Trophoblast cell (in vitro differentiated cells and primary cell): ENCODE results near the gene PRICKLE1.

Experiments used
- DNase-seq, 2 donors: peaks; one replicate each; pipeline ENCODE4 v3.0.0-alpha.2; 2016
- H2AFZ ChIP-seq: 2 replicates; pipeline ENCODE4 v1.6.1; 2013; ENCODE audit warnings: low read length, moderate library complexity, mild to moderate bottlenecking; ENCODE audit not compliant: insufficient read depth, poor library complexity
- H2AK5ac ChIP-seq: 2 replicates; pipeline ENCODE4 v1.6.1; 2013; ENCODE audit warnings: mild to moderate bottlenecking, low read length
- H2BK120ac ChIP-seq: 2 replicates; pipeline ENCODE4 v1.6.1; 2013; ENCODE audit warnings: low read length, mild to moderate bottlenecking, moderate library complexity; ENCODE audit not compliant: insufficient read depth, poor library complexity
- H2BK12ac ChIP-seq: 2 replicates; pipeline ENCODE4 v1.6.1; 2013; ENCODE audit warnings: mild to moderate bottlenecking, low read length, moderate library complexity
- H2BK5ac ChIP-seq: 2 replicates; pipeline ENCODE4 v1.6.1; 2013; ENCODE audit warnings: low read length, low read depth, moderate library complexity, mild to moderate bottlenecking; ENCODE audit not compliant: poor library complexity
- H3K14ac ChIP-seq: 2 replicates; pipeline ENCODE4 v1.6.1; 2013; ENCODE audit warnings: mild to moderate bottlenecking, low read length
- H3K18ac ChIP-seq: 2 replicates; pipeline ENCODE4 v1.6.1; 2013; ENCODE audit warnings: mild to moderate bottlenecking, low read length
- H3K23ac ChIP-seq: 2 replicates; pipeline ENCODE4 v1.6.1; 2013; ENCODE audit warnings: low read length
- H3K27ac ChIP-seq: 2 replicates; pipeline ENCODE4 v1.5.1; 2013; ENCODE audit warnings: low read depth, mild to moderate bottlenecking, inconsistent platforms, low read length, moderate library complexity
- H3K27me3 ChIP-seq: 2 replicates; pipeline ENCODE4 v1.6.1; 2013; ENCODE audit warnings: inconsistent platforms, mild to moderate bottlenecking, low read length, moderate library complexity; ENCODE audit not compliant: insufficient read depth
- H3K36me3 ChIP-seq, 2 experiments: 1 replicate in 1 of 2; 2 replicates in 1 of 2; pipeline ENCODE4 v1.6.1; 2013; ENCODE audit warnings: low read length in 2 of 2, mild to moderate bottlenecking in 2 of 2, moderate library complexity in 1 of 2; ENCODE audit not compliant: insufficient read depth in 2 of 2, control insufficient read depth in 1 of 2
- H3K4ac ChIP-seq: 2 replicates; pipeline ENCODE4 v1.6.1; 2013; ENCODE audit warnings: low read depth, mild to moderate bottlenecking, low read length, moderate library complexity
- H3K4me1 ChIP-seq, 2 experiments: 1 replicate in 1 of 2; 2 replicates in 1 of 2; pipeline ENCODE4 v1.6.1; 2013; ENCODE audit warnings: low read length in 2 of 2, mild to moderate bottlenecking in 2 of 2, moderate library complexity in 1 of 2; ENCODE audit not compliant: insufficient read depth in 2 of 2, control insufficient read depth in 1 of 2
- H3K4me2 ChIP-seq: 2 replicates; pipeline ENCODE4 v1.6.1; 2013; ENCODE audit warnings: inconsistent platforms, mild to moderate bottlenecking, low read length, moderate library complexity
- H3K4me3 ChIP-seq: 2 replicates; pipeline ENCODE4 v1.5.1; 2013; ENCODE audit warnings: mild to moderate bottlenecking, low read depth, low read length, inconsistent platforms
- H3K79me1 ChIP-seq: one replicate; pipeline ENCODE4 v1.6.1; 2013; ENCODE audit warnings: low read length
- H3K79me2 ChIP-seq: 2 replicates; pipeline ENCODE4 v1.6.1; 2013; ENCODE audit warnings: low read length, mild to moderate bottlenecking; ENCODE audit not compliant: control insufficient read depth, insufficient read depth, poor library complexity
- H3K9ac ChIP-seq: 2 replicates; pipeline ENCODE4 v1.6.1; 2013; ENCODE audit warnings: mild to moderate bottlenecking, low read length
- H3K9me3 ChIP-seq: 2 replicates; pipeline ENCODE4 v1.6.1; 2013; ENCODE audit warnings: low read depth, mild to moderate bottlenecking, control low read depth, inconsistent platforms, low read length; ENCODE audit not compliant: insufficient read depth
- H4K12ac ChIP-seq: 2 replicates; pipeline ENCODE4 v1.6.1; 2013; ENCODE audit warnings: low read depth, mild to moderate bottlenecking, low read length, moderate library complexity
- H4K8ac ChIP-seq: 2 replicates; pipeline ENCODE4 v1.6.1; 2013; ENCODE audit warnings: low read depth, mild to moderate bottlenecking, low read length, moderate library complexity
- H4K91ac ChIP-seq: one replicate; pipeline ENCODE4 v1.6.1; 2013; ENCODE audit warnings: low read depth, mild to moderate bottlenecking, low read length, moderate library complexity
- WGBS: extraction: QIAGEN DNeasy Blood & Tissue Kit; methylation state at CpG from one replicate; pipeline ENCODE4 v1.1.7; 2013; ENCODE audit warnings: missing lambda C conversion rate; ENCODE audit not compliant: insufficient read length, insufficient coverage; ENCODE audit errors: extremely low coverage; 5-methylcytosine and 5-hydroxymethylcytosine counted together

Gene PRICKLE1

GRCh38 chr12:42633594-42633993 lies 44.0 kb upstream of the PRICKLE1 start:
- Histone ChIP-seq H3K9me3 (no peaks in the 10 kb centered on the region), H3K18ac (no peak overlapping the region), H3K4ac (no peak overlapping the region)

DNA sequence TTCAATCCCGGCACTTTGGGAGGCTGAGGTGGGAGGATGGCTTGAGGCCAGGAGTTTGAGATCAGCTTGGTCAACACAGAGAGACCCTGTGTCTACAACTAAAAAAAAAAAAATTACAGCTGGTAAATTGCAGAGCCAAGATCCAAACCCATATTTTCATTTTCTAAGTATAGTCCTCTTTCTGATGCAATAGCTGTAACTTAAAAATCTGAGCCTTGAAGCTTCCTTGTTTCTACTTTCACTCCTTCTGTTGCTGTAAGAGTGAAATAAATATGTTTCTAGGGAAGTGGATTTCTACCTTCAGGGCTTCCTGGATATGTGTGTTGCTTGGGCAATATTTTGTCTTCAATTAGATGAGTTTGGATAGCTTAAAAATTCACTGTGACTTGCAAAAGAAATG lies 42.0 kb upstream of the PRICKLE1 start:
- Histone ChIP-seq H3K27me3 (no peaks in the 10 kb centered on the region), H3K36me3 (no peaks in the 10 kb centered on the region), H3K4ac (no peak overlapping the region), H3K4me3 (no peak overlapping the region), H4K12ac (no peak overlapping the region), H3K9me3 (no peaks in the 10 kb centered on the region), H2BK120ac (no peak overlapping the region), H4K8ac (no peak overlapping the region), H2BK12ac (no peak overlapping the region), H3K23ac (no peak overlapping the region), H3K9ac (no peak overlapping the region), H2AFZ (no peak overlapping the region), H3K27ac (no peak overlapping the region), H3K14ac (no peak overlapping the region), H3K4me2 (no peak overlapping the region), H3K18ac (no peak overlapping the region), H2BK5ac (no peak overlapping the region), H3K4me1 (peaks cover 0 to 3% of the 10 kb centered on the region in 2 experiments), H4K91ac (no peak overlapping the region), H3K79me2 (no peaks in the 10 kb centered on the region), H3K79me1 (no peaks in the 10 kb centered on the region), H2AK5ac (no peak overlapping the region)
- DNase-seq = no peak
- WGBS = no CpG with 5 or more reads among the region's 1 CpG

More at GRCh38 chr12:42633594-42633993, 44.0 kb upstream of the PRICKLE1 start:
- no CpG with 5 or more reads among the region's 4 CpGs for WGBS
- Histone ChIP-seq H3K27ac (no peak overlapping the region), H3K27me3 (no peaks in the 10 kb centered on the region), H4K8ac (no peak overlapping the region), H2AK5ac (no peak overlapping the region), H3K14ac (no peak overlapping the region), H3K79me2 (no peaks in the 10 kb centered on the region), H2BK120ac (no peak overlapping the region), H3K36me3 (no peaks in the 10 kb centered on the region), H3K4me3 (no peak overlapping the region), H3K23ac (no peak overlapping the region), H4K91ac (no peak overlapping the region), H2AFZ (no peak overlapping the region), H3K9ac (no peak overlapping the region), H3K4me2 (no peak overlapping the region), H2BK12ac (no peak overlapping the region), H4K12ac (no peak overlapping the region), H2BK5ac (no peak overlapping the region), H3K79me1 (no peaks in the 10 kb centered on the region), H3K4me1 (no peaks in the 10 kb centered on the region)
- no peak for DNase-seq

DNA sequence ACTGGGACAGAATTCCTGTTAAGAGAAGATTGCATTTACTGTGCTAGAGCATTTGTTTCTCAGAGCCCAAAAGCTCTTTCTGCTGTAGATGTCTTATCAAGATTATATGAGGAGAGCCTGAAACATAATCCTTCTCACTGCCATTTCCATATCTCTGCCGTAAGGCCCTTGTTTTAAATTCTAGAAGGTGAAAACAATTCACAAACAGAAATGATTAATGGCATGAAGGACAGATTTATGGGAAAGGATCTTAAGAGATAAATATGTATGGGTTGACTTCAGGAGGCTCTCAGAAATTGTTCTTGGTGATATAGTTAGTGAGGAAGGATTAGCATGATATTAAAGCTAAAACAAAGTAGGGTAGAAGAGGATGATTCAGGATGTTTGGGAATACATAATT lies 40.8 kb upstream of the PRICKLE1 start:
- Histone ChIP-seq H3K9me3 (no peaks in the 10 kb centered on the region), H3K79me2 (no peaks in the 10 kb centered on the region), H3K4me2 (no peak overlapping the region), H2AFZ (no peak overlapping the region), H3K18ac (no peak overlapping the region), H3K4ac (no peak overlapping the region), H3K4me1 (peaks cover 0 to 3% of the 10 kb centered on the region in 2 experiments), H2BK120ac (no peak overlapping the region), H3K14ac (no peak overlapping the region), H3K27ac (no peak overlapping the region), H4K12ac (no peak overlapping the region), H3K4me3 (no peak overlapping the region), H4K91ac (no peak overlapping the region), H3K79me1 (no peaks in the 10 kb centered on the region), H2BK5ac (no peak overlapping the region), H3K9ac (no peak overlapping the region), H4K8ac (no peak overlapping the region), H3K27me3 (no peaks in the 10 kb centered on the region), H3K36me3 (peaks cover 0 to 3% of the 10 kb centered on the region in 2 experiments), H2AK5ac (no peak overlapping the region), H2BK12ac (no peak overlapping the region), H3K23ac (no peak overlapping the region)
- DNase-seq = no peak
- WGBS = no CpG with 5 or more reads among the region's 1 CpG

DNA sequence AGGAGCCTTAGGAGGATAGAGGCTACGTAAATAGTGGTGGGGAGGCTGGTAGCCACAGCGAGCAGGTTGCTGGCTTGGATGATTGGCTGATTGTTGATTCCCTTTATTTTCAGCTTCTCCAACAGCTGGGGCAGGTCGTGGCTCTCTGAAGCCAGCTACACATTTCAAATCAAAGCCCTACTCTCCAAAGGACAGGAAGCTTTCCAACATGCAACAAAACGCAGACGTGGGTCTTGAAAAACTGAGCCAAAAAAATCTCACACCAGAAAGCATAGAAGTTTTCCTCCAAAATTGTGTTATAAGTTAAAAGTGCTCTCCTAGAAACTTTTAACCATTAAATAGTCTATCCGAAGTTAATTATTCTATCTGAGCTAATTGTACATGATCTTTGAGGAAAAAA lies 37.6 kb upstream of the PRICKLE1 start:
- no peaks in the 10 kb centered on the region for H3K79me2 ChIP-seq
- H3K4me3 ChIP-seq = no peak overlapping the region
- no peak overlapping the region for H2AFZ ChIP-seq
- H2BK120ac ChIP-seq = no peak overlapping the region
- H3K27me3 ChIP-seq = no peaks in the 10 kb centered on the region
- no peak overlapping the region for H3K14ac ChIP-seq
- H2AK5ac ChIP-seq = no peak overlapping the region
- H2BK5ac ChIP-seq = no peak overlapping the region
- no peak overlapping the region for H3K4me2 ChIP-seq
- no peak for DNase-seq
- no peak overlapping the region for H3K27ac ChIP-seq
- H3K36me3 ChIP-seq = peaks cover 0 to 3% of the 10 kb centered on the region in 2 experiments
- no CpG with 5 or more reads among the region's 6 CpGs for WGBS
- no peaks in the 10 kb centered on the region for H3K9me3 ChIP-seq
- no peak overlapping the region for H4K12ac ChIP-seq
- no peak overlapping the region for H3K23ac ChIP-seq
- no peak overlapping the region for H2BK12ac ChIP-seq
- no peak overlapping the region for H4K8ac ChIP-seq
- no peak overlapping the region for H3K4ac ChIP-seq
- H3K18ac ChIP-seq = no peak overlapping the region
- H3K9ac ChIP-seq = no peak overlapping the region
- H4K91ac ChIP-seq = no peak overlapping the region
- H3K4me1 ChIP-seq = peaks cover 0 to 3% of the 10 kb centered on the region in 2 experiments
- H3K79me1 ChIP-seq = no peaks in the 10 kb centered on the region
